ENCODE results near the gene RDH11.
"Not testable (repeated sequence)": the region's sequence is repeated elsewhere in the genome, so short reads cannot be mapped to it uniquely, and the experiment has no call there.

Gene RDH11, protein sequence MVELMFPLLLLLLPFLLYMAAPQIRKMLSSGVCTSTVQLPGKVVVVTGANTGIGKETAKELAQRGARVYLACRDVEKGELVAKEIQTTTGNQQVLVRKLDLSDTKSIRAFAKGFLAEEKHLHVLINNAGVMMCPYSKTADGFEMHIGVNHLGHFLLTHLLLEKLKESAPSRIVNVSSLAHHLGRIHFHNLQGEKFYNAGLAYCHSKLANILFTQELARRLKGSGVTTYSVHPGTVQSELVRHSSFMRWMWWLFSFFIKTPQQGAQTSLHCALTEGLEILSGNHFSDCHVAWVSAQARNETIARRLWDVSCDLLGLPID

DNA sequence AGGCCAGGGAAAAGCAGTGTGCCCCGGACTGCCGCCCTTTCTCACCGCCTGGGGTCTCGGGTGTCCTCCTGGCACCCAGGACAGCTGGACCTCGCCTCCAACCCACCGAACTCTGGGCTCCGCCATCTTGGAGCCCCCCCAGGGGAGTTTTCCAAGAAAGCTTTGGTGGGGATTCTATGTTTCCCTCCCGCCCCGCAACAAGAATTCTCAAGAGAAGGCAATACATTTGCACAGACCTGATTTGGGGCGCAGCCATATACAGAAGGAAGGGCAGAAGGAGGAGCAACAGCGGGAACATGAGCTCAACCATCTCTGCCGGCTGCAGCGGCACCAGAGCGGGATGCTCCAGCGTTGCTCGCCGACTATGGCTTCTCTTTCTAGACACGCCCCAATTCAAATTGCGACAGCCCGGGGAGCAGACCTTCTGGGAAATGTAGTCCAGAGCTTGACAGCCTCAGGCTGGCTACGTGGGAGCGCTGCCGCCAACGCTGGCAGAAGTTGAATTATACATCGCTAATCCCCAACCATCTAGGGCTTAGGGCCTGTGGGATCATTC lies at the start of gene RDH11:
Gene RDH11, minus strand, starts transcription at position 371 of the 556 bp plus-strand sequence. Its CDS starts 61 bp downstream, at position 310.
- DNase-seq: peak; percentile 74

- DNase-seq: no peak
Measured at GRCh38 chr14:67744046-67744445, 48.5 kb upstream of the RDH11 start.

- no peak for DNase-seq
Measured at GRCh38 chr14:67738740-67739504, 43.4 kb upstream of the RDH11 start.

- DNase-seq: no peak
Measured at GRCh38 chr14:67736771-67737170, 41.2 kb upstream of the RDH11 start.

DNA sequence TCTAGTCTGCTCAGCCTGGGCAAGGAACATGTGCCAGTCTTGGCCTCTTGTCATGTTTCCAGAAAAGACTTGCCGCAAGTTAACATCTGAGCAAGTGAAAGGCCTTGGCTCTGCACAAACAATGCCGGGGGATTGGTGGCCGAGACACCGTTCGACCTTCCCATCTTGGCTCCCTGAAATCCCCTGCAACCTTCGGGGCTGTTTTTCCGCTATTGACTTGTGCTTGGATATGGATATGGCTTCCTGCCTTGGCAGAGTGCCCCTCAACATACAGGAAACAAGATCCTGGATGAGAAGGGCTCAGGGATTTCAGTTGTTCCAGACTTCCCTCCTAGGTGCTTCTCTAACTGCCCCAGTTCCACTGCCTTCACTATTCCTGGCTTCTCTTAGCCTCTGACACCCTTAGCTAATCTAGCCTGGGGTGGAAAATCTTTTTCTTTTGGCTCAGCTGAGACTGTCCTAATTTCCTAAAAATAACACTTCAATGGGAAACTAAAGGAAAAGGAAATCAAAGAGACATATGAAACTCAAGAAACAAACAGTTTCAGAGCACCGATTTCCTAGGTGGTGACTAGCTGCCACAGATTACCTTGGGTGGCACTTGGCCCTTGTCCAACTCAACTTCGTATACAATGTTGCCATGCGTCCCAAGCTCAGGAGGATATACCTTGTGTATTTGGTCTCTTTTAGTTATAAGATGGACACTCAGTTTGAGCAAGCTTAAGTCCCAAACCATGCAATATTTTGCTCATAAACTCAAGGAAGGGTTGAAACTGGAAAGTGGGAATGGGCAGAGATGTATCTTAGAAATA lies 40.0 kb upstream of the RDH11 start:
- no peak for DNase-seq

DNA sequence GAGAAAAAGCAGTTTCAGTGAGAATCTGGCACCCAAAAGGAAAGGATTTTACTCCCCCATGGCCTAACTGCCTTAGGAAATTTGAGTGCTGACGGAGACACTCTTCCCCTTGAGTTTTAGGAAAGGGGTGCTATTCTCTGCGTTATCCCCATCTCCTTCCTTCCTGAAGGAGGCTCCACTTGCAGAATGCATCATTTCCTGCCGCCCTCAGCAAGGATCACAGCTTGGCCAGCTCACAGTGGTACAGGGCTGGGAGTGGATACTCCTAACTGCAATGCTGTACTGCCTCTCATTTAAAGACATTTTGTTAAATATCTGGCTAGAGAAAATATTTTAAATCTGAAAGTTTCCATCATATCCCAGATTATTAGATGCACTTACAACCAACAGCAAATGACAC lies 39.1 kb upstream of the RDH11 start:
- no peak for DNase-seq

DNA sequence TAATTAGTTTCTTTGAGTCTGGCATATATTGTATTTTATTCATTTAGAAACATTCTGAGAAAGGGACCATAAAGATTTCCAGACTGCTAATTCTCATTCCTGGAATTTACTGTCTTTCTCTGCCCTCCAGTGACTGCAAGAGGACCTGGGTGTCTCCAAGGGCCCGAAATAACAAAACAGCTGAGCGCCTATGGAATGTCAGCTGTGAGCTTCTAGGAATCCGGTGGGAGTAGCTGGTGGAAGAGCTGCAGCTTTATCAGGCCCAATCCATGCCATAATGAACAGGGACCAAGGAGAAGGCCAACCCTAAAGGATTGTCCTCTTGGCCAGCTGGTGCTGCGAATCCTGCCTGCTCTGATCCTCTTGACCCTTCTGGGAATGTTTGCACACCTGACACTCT lies 38.1 kb upstream of the RDH11 start:
- DNase-seq: no peak

DNA sequence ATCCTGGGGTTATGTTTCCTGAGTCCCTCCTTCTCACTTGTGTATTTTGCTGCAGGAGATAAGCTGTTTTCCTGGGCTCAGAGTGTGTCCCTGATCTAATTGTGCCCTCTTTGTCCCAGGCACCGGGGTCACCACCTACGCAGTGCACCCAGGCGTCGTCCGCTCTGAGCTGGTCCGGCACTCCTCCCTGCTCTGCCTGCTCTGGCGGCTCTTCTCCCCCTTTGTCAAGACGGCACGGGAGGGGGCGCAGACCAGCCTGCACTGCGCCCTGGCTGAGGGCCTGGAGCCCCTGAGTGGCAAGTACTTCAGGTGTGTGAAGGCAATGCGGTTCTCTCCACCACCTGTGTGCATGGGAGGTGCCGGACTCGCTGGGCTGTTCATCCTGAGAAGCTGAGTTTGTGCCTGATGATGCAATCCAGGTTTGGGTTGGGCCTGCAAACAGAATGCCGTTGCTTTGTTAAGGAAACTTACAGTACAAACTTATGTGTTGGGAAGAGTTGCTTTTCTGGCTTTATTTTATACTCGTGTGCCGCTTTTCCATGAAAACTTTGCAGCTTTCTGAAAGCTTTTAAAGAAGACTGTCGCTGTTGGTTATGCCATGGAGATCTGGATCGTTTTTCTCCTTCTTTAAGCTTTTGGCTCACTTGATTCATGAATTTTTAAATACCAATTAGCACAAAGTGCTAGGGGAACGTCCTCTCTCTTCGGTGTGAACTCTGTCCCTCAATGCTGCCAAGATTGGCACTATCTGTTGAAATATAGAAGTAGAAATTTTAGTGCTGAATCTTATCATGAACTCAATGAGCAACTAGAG lies 33.7 kb upstream of the RDH11 start:
- no peak for DNase-seq

DNA sequence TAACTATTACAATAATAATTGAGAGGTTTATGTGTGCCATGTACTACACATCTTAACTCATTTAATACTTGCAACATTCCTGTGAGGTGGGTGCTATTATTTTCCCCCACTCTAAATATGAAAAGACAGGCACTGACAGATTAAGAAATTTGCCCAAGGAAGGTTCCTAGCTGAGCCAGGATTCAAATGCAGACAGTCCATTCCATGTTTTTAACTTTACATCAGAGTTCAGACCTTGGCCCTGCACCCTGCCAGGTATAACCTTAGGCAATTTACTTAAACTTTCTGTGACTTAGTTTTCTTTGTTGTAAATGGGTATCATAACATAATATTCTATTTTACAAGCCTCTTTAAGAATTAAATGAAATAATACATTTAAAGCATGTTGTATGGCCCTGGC lies 32.7 kb upstream of the RDH11 start:
- DNase-seq: no peak

DNA sequence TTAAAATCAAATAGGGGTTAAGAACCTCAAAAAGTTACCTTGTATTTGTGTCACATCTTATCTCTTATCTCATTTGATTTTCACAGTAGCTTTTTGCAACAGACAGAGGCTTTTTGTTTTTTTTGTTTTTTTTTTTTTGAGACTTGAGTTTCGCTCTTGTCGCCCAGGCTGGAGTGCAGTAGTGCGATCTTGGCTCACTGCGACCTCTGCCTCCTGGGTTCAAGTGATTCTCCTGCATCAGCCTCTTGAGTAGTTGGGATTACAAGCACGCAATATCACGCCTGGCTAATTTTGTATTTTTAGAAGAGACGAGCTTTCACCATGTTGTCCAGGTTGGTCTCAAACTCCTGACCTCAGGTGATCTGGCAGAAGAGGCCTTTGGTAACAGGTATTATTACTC lies 31.8 kb upstream of the RDH11 start:
- no peak for DNase-seq

- no peak for DNase-seq
Measured at GRCh38 chr14:67725171-67725570, 29.6 kb upstream of the RDH11 start.

DNA sequence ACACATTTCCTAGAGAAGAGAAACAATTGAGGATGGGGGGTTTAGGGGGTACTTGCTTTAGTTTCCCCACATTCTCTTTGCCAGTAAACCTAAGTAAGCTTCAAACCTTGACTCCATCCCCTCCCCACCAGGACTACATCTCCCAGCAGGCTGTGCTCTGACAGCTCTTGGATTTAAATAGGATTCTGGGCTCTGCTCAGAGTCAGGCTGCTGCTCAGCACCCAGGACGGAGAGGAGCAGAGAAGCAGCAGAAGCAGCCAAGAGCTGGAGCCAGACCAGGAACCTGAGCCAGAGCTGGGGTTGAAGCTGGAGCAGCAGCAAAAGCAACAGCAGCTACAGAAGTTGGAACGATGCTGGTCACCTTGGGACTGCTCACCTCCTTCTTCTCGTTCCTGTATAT lies 26.7 kb upstream of the RDH11 start:
- no peak for DNase-seq

DNA sequence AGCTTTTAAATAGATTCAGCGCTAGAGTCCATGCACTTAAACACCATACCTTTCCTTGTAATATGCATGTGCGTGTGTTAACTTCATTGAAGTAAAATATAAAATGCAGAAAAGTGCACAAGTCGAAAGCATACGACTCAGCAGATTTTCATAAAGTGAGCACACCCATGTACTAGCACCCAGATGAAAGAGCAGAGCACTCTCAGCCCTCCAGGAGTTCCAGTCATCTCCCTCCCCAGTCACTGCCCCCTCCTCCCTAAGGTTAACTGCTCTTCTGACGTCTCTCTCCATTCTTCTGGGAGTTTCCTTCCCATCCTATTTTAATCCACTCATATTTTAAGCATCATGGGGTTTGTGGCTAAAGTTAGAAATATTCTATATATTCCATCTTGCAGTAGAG lies 26.3 kb upstream of the RDH11 start:
- DNase-seq: no peak

DNA sequence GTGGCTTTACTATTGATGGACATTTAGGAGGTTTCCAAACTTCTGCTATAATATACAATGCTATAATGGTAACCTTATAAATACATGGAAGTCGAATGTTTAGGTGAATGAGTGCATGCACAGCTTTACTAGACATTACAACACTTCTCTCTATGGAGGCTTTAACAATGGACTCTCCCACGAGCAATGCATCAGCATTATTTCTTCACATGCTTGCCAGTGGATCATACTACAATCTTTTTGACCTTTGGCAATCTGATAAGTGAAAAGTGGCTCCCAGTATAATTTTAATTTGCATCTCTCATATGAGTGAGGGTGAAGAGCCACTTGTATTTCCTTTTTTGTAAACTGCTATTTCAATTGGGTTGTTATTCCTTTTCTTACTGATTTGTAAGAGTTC lies 24.3 kb upstream of the RDH11 start:
- DNase-seq: no peak

DNA sequence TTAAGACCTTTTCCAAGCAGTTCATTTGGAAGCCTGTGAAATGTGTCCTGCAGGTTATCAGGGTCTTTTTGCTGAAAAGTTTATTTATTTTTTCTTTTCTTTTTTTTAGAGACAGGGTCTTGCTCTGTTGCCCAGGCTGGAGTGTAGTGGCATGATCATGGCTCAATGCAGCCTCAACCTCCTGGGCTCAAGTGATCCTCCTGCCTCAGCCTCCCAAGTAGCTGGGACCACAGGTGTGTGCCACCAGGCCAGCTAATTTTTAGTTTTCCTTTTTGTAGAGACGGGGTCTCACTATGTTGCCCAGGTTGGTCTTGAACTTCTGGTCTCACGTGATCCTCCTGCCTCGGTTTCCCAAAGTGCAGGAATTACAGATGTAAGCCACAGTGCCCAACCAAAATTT lies 23.8 kb upstream of the RDH11 start:
- DNase-seq: not testable (repeated sequence)

GRCh38 chr14:67718265-67718664 lies 22.7 kb upstream of the RDH11 start:
- no peak for DNase-seq

GRCh38 chr14:67717048-67717447 lies 21.5 kb upstream of the RDH11 start:
- no peak for DNase-seq

GRCh38 chr14:67710209-67710608 lies 14.6 kb upstream of the RDH11 start:
- no peak for DNase-seq

DNA sequence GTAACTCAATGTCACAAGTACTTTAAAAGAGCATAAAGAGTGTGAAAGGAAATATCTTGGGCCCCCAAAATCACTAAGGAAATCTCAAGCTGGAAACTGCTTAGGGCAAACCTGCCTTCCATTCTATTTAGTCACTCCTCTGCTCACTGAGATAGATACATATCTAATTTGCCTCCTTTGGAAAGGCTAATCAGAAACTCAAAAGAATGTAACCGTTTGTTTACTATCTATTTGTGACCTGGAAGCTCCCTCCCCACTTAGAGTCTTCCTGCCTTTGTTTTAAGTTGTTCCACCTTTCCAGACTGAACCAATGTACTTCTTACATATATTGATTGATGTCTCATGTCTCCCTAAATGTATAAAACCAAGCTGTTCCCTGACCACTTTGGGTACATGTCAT lies 14.2 kb upstream of the RDH11 start:
- not testable (repeated sequence) for DNase-seq

DNA sequence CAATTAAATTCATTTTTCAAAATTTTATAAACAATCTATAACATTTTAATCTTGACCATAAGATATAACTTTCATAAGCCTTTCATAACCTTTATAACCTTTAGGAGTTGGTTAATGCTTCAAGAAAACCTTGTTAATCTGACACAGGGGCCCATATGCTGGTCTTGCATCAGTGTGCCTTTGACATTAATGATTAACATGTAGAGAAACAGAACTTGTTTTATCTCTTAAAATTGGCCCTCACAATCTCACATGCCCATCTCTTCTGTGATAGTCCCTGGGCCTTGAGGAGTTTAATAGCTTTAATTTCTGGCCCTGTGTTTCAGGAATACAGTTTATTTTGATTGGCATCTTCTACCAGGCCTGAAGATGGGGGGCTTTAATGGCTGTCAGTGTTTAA lies 13.8 kb upstream of the RDH11 start:
- DNase-seq: not testable (repeated sequence)

GRCh38 chr14:67705211-67705610 lies 9.6 kb upstream of the RDH11 start:
- no peak for DNase-seq

DNA sequence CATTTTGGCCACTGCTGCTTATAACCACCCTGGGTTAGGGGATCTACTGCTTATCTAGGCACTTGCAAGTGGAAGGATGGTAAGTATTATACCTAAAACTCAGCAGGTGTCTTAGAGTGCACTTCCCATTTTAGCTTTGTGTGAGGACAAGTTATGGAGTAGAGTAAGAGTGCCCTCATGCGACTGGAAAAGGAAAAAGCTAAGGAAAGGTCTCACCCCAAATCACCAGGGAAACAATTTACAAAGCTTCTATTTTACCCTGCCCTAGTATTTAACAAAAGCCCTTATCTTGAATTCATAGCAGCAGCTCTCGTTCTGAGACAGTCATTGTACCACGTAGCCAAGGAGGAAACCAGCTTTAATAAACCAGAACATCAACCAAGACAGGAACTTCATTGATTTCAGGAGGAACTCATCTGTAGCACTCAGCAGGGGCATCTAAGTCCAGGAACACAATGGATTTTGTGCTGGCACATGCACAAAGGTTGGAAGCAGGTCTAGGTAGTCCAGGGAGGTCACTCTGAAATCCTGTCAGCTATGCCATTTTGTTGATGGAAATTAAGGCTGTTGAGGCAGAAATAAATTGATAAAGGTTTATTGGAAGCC lies 9.0 kb upstream of the RDH11 start:
- no peak for DNase-seq
